HG02884 (cell line): ENCODE data around the gene L2HGDH.
A peak's percentile ranks its signal among the peaks of the same experiment; 100 is the strongest.
"Not testable (repeated sequence)": the region's sequence is repeated elsewhere in the genome, so short reads cannot be mapped to it uniquely, and the experiment has no call there.

Source experiments
- ATAC-seq: cut with Tn5 transposase; IDR thresholded peaks from one replicate; pipeline ENCODE4 v1.9.1; 2021; ENCODE audit warnings: mild to moderate bottlenecking, moderate library complexity; ENCODE audit not compliant: unreplicated experiment

L2HGDH gene

DNA sequence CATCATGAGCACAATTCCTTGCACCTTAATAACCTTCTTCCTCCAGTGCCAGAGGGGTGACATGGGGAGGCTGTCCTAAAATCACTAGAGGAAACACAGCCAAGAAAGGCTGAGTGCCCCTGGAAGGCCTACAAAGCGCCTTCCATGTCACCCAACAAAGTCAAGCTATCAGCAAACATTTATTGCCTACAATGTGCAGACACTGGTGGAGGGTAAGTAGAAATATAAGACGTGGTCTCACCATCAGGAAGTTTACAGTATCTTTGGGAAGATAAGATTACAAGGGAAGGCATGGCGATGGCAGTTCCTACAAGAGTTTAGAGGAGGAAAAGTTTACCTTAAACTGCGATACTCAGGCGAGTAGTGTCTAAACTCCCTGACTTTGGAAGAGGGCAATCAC lies 28.0 kb upstream of the L2HGDH start:
- no peak for ATAC-seq

GRCh38 chr14:50339178-50339804 lies 27.3 kb upstream of the L2HGDH start:
- no peak for ATAC-seq

DNA sequence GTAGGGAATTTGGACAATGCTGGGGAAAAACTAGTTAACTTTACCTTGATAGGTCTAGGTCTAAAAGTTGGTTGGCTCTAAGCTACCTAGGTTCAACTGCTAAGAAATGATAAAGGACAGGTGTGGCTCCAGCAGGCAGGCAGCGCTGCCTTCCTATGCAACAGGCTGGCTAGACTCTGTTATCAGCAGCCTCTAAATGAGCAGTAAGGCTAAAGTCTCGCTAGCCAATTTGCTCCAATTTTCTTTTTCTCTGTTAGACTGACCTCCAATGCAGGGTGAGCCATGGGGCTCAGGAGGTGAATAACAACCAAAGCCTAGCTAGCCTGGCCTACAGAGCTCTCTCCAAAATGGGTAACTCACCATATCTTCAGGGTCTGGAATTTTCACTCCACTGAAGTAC lies 26.6 kb upstream of the L2HGDH start:
- ATAC-seq, result no peak

DNA sequence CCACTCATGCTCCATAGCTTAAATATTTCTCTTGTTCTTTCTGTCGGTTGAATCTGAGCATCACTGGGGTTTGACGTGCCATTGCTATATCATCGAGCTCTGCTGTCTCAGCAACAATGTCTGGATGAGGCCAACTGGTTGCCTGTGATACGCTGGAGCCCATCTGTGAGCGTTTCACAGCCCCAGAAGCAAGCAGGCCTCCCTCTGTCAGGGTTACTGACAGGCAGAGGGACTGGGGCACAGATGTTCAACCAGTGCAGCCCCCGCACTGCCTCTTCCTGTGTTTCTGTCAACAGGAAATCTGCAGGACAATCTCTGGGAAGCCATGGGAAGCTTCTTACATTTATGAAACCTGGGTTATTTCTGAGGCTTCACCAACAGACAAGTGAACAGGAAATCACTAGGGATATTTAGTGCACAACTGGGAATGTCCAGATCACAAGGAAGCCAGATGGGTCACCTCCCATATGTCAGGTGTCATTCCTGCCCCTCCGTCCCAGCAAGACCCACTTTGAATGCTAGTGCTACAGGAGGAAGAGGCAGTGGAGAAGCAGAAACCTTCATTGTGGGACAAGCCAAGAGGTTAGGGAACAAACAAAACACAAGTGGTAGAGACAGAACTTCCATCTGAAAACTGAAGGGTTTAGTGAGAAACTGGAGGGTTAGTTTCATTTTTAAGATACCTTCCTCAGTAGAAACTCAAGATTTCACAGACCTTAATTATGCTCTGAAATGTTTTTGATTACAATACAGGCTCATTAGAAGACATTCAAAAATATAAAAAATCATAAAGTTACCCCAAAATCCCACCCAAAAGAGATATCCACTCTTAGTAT lies 24.2 kb upstream of the L2HGDH start:
- ATAC-seq, result no peak

DNA sequence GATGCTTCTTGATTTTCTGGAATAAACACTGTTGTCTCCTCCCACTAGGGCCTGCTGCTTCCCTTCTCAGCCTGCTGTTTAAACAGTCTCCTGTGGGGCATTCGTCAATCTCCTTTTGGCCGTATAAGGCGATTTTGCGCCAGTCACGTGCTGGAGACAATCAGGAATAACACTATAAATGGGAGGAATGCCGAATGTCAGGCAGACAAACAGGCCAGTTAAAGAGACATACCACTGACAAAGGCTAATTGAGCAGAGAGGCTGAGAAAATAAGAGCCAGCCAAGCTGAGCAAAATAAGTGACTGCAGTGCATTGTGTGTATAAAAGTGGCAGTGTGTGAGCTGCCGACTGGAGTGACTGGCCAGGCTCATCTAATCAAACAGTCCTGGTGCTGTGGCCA lies 23.4 kb upstream of the L2HGDH start:
- no peak for ATAC-seq

DNA sequence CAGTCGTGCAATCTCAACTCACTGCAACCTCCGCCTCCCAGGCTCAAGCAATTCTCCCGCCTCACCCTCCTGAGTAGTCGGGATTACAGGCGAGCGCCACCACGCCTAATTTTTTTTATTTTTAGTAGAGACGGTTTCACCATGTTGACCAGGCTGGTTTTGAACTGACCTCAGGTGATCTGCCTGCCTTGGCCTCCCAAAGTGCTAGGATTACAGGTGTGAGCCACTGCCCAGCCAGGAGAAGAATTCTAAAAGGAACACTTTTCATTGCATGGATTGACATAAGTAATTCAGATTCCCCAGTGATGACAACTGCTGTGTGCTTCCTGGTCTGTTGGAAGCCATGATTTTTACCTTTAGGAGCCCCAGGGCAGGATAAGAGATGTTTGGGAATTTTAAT lies 22.2 kb upstream of the L2HGDH start:
- ATAC-seq, result no peak

DNA sequence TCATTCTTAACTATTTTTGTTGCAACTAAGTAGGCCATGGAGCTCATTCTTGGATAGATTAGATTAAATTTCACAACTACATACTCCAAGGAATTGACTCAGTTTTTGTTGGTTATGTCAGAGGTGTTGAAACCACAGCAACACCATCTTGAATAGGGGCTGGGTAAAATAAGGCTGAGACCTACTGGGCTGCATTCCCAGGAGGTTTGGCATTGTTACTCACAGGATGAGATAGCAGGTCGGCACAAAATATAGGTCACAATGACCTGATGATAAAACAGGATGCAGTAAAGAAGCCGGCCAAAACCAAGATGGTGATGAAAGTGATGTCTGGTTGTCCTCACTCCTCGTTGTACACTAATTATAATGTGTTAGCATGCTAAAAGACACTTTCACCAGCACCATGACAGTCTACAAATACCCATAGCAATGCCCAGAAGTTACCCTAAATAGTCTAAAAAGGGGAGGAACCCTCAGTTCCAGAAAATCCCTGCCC lies 21.0 kb upstream of the L2HGDH start:
- ATAC-seq, result no peak

GRCh38 chr14:50331596-50331995 lies 19.6 kb upstream of the L2HGDH start:
- ATAC-seq, result no peak

DNA sequence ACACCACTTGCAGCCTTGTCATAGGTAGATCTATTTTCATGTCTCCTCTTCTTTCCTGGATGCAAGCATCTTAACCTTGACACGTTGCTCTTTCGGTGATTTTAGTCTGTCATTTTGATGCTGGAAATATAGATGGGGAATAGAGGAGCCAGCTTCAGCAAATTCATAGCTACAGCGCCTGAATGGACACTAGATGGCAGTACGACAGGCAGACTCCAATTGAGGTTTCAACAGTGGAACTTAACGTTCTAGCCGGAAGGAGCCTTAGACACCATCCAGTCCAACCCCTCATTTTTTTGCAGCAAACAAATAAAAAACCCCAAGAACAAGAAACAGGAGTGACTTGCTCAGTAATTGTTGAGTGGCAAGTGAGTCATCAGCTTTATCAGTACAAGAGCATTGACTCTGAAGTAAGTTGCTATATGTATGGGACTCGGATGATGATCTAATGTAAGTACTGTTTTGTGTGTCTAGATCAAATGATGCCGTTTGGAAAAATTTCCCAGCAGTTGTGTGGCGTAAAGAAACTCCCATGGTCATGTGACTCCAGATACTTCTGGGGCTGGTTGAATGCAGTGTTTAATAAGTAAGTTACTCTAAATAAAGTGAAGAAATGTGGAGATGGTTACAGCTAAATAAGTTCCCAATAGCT lies 9.1 kb upstream of the L2HGDH start:
- peak; percentile 83 for ATAC-seq

GRCh38 chr14:50320283-50320682 lies 8.3 kb upstream of the L2HGDH start:
- ATAC-seq, result no peak

GRCh38 chr14:50319721-50320120 lies 7.7 kb upstream of the L2HGDH start:
- no peak for ATAC-seq

GRCh38 chr14:50319293-50319692 lies 7.3 kb upstream of the L2HGDH start:
- ATAC-seq, result no peak

GRCh38 chr14:50318031-50318626 lies 6.1 kb upstream of the L2HGDH start:
- ATAC-seq, result no peak

- ATAC-seq, result not testable (repeated sequence)
Observed at GRCh38 chr14:50314098-50314497, 2.1 kb upstream of the L2HGDH start.

DNA sequence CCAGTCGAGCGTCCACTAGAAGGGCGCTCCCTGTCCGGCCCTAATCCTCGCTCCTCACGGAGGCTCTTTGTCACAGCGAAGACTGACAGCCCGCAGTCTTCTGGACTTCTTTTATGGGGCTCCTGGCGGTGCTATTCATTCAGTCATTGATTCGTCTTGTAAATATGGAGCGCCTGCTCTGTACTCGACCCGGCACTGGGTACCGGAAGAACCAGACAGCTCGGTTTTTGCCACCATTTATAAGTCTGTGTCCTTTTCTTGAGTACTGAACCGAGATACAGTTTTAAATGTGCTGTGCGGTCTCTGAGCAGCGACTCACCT lies 665 bp upstream of the L2HGDH start:
- ATAC-seq, result peak; percentile 18

- no peak for ATAC-seq
Observed at GRCh38 chr14:50311337-50311971, 575 bp downstream of the L2HGDH start.

GRCh38 chr14:50310445-50310844 lies 1.6 kb downstream of the L2HGDH start:
- ATAC-seq, result no peak

DNA sequence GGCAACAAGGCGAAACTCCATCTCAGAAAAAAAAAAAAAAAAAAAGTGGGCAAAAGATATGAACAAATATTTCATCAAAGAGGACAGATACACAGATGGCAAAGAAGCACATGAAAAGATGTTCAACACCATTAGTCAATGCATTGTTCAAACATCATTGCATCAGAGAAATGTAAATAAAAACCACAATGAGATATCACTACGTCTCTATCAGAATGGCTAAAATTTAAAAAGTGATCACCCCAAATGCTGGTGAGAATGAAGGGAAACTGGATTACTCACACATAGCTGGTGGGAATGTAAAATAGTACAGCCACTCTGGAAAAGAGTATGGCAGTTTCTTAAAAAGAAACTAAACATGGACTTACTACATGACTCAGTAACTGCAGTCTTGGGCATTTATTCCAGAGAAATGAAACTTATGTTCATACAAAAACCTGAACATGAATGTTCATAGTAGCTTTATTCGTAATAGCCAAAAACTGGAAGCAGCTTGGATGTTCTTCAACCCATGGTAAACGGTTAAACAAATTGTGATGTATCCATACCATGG lies 3.6 kb downstream of the L2HGDH start:
- no peak for ATAC-seq

DNA sequence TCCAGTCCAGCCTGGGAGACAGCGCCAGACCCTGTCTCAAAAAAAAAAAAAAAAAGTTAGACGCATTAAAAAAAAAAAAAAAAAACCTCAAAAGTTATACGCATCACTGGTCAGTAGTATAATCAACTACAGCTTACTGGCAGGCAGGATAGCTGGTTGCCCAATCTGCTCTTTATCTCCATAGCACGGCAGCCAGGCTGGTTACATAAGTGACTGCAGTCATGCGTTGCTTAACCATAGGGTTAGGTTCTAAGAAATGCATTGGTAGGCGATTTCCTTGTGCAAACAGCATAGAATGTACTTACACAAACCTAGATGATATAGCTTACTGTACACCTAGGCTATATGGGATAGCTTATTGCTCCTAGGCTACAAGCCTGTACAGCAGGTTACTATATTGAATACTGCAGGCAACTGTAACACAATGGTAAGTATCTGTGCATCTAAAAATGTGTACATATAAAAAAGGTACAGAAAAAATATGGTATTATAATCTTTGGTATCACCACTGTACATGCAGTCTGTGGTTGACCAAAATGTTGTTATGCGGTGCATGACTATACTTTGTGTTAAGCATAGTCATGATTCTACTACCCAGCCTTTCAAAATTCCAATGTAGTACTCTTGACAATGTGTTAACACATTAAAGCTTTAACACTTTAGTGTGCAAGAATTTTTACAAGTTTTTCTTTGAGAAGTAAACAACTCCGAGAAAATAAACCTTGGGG lies 8.1 kb downstream of the L2HGDH start:
- ATAC-seq, result no peak

GRCh38 chr14:50301914-50302313 lies 10.1 kb downstream of the L2HGDH start:
- ATAC-seq, result no peak
